Retinal pigment epithelial cell (primary cell): Measurements from ENCODE around the gene LIM2.
A peak's percentile ranks its signal among the peaks of the same experiment; 100 is the strongest.

Experiments
- DNase-seq: peaks from one replicate; pipeline ENCODE4 v3.0.0-alpha.2; 2010; ENCODE audit warnings: low read depth
- H3K4me3 ChIP-seq: 2 replicates; pipeline ENCODE4 v1.5.1; 2011; ENCODE audit warnings: mild to moderate bottlenecking, low read length, control low read depth, moderate library complexity
- CTCF ChIP-seq: conservative IDR thresholded peaks from 2 replicates; pipeline ENCODE4 v1.5.1; 2011; ENCODE audit warnings: low read depth, low read length, control low read depth, inconsistent platforms

The LIM2 gene

GRCh38 chr19:51387924-51388389 is at the start of gene LIM2:
LIM2 (minus strand) TSS chr19:51387974; CDS start chr19:51387443, 531 bp downstream.
- no peak for DNase-seq
- TF ChIP-seq CTCF = no peak
- H3K4me3 ChIP-seq = no peak within 1 kb of the TSS

GRCh38 chr19:51434456-51434855 is 46.7 kb upstream of the LIM2 start:
- TF ChIP-seq CTCF = no peak
- H3K4me3 ChIP-seq = no peak overlapping the region
- no peak for DNase-seq

GRCh38 chr19:51433043-51433442 is 45.3 kb upstream of the LIM2 start:
- no peak for DNase-seq
- H3K4me3 ChIP-seq = no peak overlapping the region
- TF ChIP-seq CTCF = no peak

- no peak for DNase-seq
- no peak for TF ChIP-seq CTCF
- H3K4me3 ChIP-seq = no peak overlapping the region
Observed at GRCh38 chr19:51431124-51431523, 43.4 kb upstream of the LIM2 start.

- no peak for TF ChIP-seq CTCF
- no peak for DNase-seq
- no peak overlapping the region for H3K4me3 ChIP-seq
Observed at GRCh38 chr19:51430221-51430620, 42.4 kb upstream of the LIM2 start.

GRCh38 chr19:51427201-51427600 is 39.4 kb upstream of the LIM2 start:
- no peak for DNase-seq
- TF ChIP-seq CTCF = no peak
- H3K4me3 ChIP-seq = no peak overlapping the region

GRCh38 chr19:51422053-51422448 is 34.3 kb upstream of the LIM2 start:
- DNase-seq = no peak
- peak; percentile 97 for TF ChIP-seq CTCF
- H3K4me3 ChIP-seq = no peak overlapping the region
